Measurements from ENCODE around the gene ARF5.
A peak's percentile ranks its signal among the peaks of the same experiment; 100 is the strongest.

Gene ARF5

GRCh38 chr7:127619681-127620405, 31.6 kb downstream of the ARF5 start:
- Histone ChIP-seq H3K4me2 (ENCODE audit: low read length) (no peak overlapping the region), H3K79me2 (ENCODE audit: control insufficient read depth, low read length) (no peaks in the 10 kb centered on the region), H4K20me1 (ENCODE audit: control insufficient read depth, insufficient read depth, low read depth, low read length) (no peaks in the 10 kb centered on the region), H3K9me2 (replicated peaks; ENCODE audit: control insufficient read depth, low read length) (no peaks in the 10 kb centered on the region), H3K4me1 (ENCODE audit: control insufficient read depth, low read length) (no peaks in the 10 kb centered on the region), H3K9me3 (ENCODE audit: control insufficient read depth, insufficient read depth, low read length) (no peaks in the 10 kb centered on the region), H3F3A (ENCODE audit: control insufficient read depth, insufficient read depth) (no peaks in the 10 kb centered on the region), H3K27ac (ENCODE audit: low read depth, low read length) (no peak overlapping the region), H3K36me3 (ENCODE audit: control insufficient read depth, low read length) (no peaks in the 10 kb centered on the region), H3K4me3 (ENCODE audit: low read length) (no peak overlapping the region), H3K27me3 (ENCODE audit: control insufficient read depth, low read length) (peaks cover 74% of the 10 kb centered on the region)
- no peak for TF ChIP-seq CTCF (IDR thresholded peaks at IDR 0.05; ENCODE audit: low read depth, low read length, poor library complexity, severe bottlenecking)
- TF ChIP-seq EZH2phosphoT487 (IDR thresholded peaks at IDR 0.05; ENCODE audit: borderline replicate concordance, low read length): no peak

- no peak overlapping the region for H3K27ac ChIP-seq (ENCODE audit: low read depth, low read length)
- TF ChIP-seq EZH2phosphoT487 (IDR thresholded peaks at IDR 0.05; ENCODE audit: borderline replicate concordance, low read length) (0 out of 2 replicates have a peak, but pooled peaks have one; percentile 26), CTCF (IDR thresholded peaks at IDR 0.05; ENCODE audit: low read depth, low read length, poor library complexity, severe bottlenecking) (no peak)
- no peak overlapping the region for H3K4me2 ChIP-seq (ENCODE audit: low read length)
- H3F3A ChIP-seq (ENCODE audit: control insufficient read depth, insufficient read depth): no peaks in the 10 kb centered on the region
- H3K36me3 ChIP-seq (ENCODE audit: control insufficient read depth, low read length): no peaks in the 10 kb centered on the region
- no peaks in the 10 kb centered on the region for H3K9me3 ChIP-seq (ENCODE audit: control insufficient read depth, insufficient read depth, low read length)
- H4K20me1 ChIP-seq (ENCODE audit: control insufficient read depth, insufficient read depth, low read depth, low read length): no peaks in the 10 kb centered on the region
- peaks cover 70% of the 10 kb centered on the region for H3K27me3 ChIP-seq (ENCODE audit: control insufficient read depth, low read length)
- no peak overlapping the region for H3K4me3 ChIP-seq (ENCODE audit: low read length)
- no peaks in the 10 kb centered on the region for H3K9me2 ChIP-seq (replicated peaks; ENCODE audit: control insufficient read depth, low read length)
- no peaks in the 10 kb centered on the region for H3K4me1 ChIP-seq (ENCODE audit: control insufficient read depth, low read length)
- no peaks in the 10 kb centered on the region for H3K79me2 ChIP-seq (ENCODE audit: control insufficient read depth, low read length)
Observed at GRCh38 chr7:127620406-127621233, 32.4 kb downstream of the ARF5 start.

- H3K4me2 ChIP-seq (ENCODE audit: low read length): no peak overlapping the region
Observed at GRCh38 chr7:127625331-127625730, 37.1 kb downstream of the ARF5 start.

More at GRCh38 chr7:127625331-127625730, 37.1 kb downstream of the ARF5 start:
- no peaks in the 10 kb centered on the region for H3F3A ChIP-seq (ENCODE audit: control insufficient read depth, insufficient read depth)
- peaks cover 26% of the 10 kb centered on the region for H3K27me3 ChIP-seq (ENCODE audit: control insufficient read depth, low read length)
- no peak overlapping the region for H3K4me3 ChIP-seq (ENCODE audit: low read length)
- no peaks in the 10 kb centered on the region for H3K36me3 ChIP-seq (ENCODE audit: control insufficient read depth, low read length)
- TF ChIP-seq EZH2phosphoT487 (IDR thresholded peaks at IDR 0.05; ENCODE audit: borderline replicate concordance, low read length) (no peak), CTCF (IDR thresholded peaks at IDR 0.05; ENCODE audit: low read depth, low read length, poor library complexity, severe bottlenecking) (no peak)
- no peaks in the 10 kb centered on the region for H4K20me1 ChIP-seq (ENCODE audit: control insufficient read depth, insufficient read depth, low read depth, low read length)
- H3K27ac ChIP-seq (ENCODE audit: low read depth, low read length): no peak overlapping the region
- peaks cover 3% of the 10 kb centered on the region; the same call in 1 of the 2 replicates for H3K4me1 ChIP-seq (ENCODE audit: control insufficient read depth, low read length)
- no peaks in the 10 kb centered on the region for H3K79me2 ChIP-seq (ENCODE audit: control insufficient read depth, low read length)
- H3K9me2 ChIP-seq (replicated peaks; ENCODE audit: control insufficient read depth, low read length): no peaks in the 10 kb centered on the region
- H3K9me3 ChIP-seq (ENCODE audit: control insufficient read depth, insufficient read depth, low read length): no peaks in the 10 kb centered on the region

Measured in DOHH2 (cell line).